Measurements from ENCODE around the gene MAG. TPM values are rescaled to one million over a fixed set of nuclear protein-coding genes. Genes with fewer than 3 reads are reported as not detected.
A peak's percentile ranks its signal among the peaks of the same experiment; 100 is the strongest.

MAG gene
- total and polyA plus RNA-seq, 9 of the 15 experiments (the other 6 are each of a cell fraction or from before 2014, with no cell fraction given) = 0.11 to 10.0 (median 1.6) TPM

DNA sequence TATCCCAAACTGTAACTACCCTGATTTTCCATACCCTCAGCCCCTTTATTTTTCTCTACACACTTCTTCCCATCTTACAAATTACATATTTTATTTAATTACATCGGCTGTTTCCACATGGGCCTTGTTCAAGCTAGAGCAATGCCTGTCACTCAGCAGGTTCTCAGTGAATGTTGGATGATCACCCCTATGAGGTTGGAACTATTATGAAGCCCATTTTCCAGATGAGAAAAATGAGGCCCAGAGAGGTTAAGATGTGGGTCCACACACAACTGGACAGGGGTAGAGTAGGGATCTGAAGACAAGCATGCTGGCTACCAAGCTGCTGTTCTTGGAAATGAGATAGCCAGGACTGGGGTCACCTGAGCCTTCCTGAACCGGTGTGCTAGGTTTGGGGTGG lies 10.0 kb downstream of the MAG start:
- Histone ChIP-seq H3K27ac (ENCODE audit: extremely low read depth, low read depth, low read length) (no peak overlapping the region), H3K4me3 (no peak overlapping the region), H3K9me3 (replicated peaks; ENCODE audit: control insufficient read depth, insufficient read depth, low read depth, low read length) (no peaks in the 10 kb centered on the region), H3K4me2 (ENCODE audit: insufficient read depth, low read length) (no peak overlapping the region), H3K9ac (ENCODE audit: insufficient read depth in 1 of 2, low read depth in 2 of 2, low read length in 2 of 2) (peak overlapping the region in 1 of 2 experiments; percentile 53; a peak in 2 of 4 replicates), H3K9me1 (ENCODE audit: control insufficient read depth, insufficient read depth, low read length) (peaks cover 9% of the 10 kb centered on the region), H4K20me1 (replicated peaks; ENCODE audit: control insufficient read depth, insufficient read depth, low read length) (no peaks in the 10 kb centered on the region), H3K4me1 (replicated peaks in 1 of 2; ENCODE audit: control insufficient read depth in 2 of 2, insufficient read depth in 2 of 2, low read length in 2 of 2) (peaks cover 57 to 67% of the 10 kb centered on the region in 2 experiments), H3K79me2 (ENCODE audit: control insufficient read depth, insufficient read depth, low read length) (no peaks in the 10 kb centered on the region), H3K27me3 (ENCODE audit: control insufficient read depth in 2 of 2, insufficient read depth in 2 of 2, low read length in 2 of 2) (no peaks in the 10 kb centered on the region; a peak in 1 of 5 replicates), H3K36me3 (ENCODE audit: control insufficient read depth, insufficient read depth, low read length) (no peaks in the 10 kb centered on the region), H2AFZ (ENCODE audit: low read depth, low read length) (no peak overlapping the region)
- in situ Hi-C loops (cut with MboI) (no loop called here), intact Hi-C loops (cut with micrococcal nuclease) (no loop called here)
- CTCF ChIA-PET (ENCODE audit: low intra/inter-chr PET ratio) = no interaction called here
- DNase-seq (ENCODE audit: extremely low read depth in 1 of 4, low spot score in 3 of 4) (no peak), FAIRE-seq (no peak), ATAC-seq (no peak)
- BruUV-seq (replicated peaks) = no TSS peak
- POLR2A ChIA-PET = interaction anchor here (1.2 kb wide), 1 partner anchor 14 kb away, joined by 3 read pairs; no protein-coding TSS in a partner anchor
- WGBS (ENCODE audit: insufficient coverage, low coverage, missing lambda C conversion rate) = 54% methylated on average over 2 of the region's 2 CpGs
- TF ChIP-seq RBM25 (IDR thresholded peaks at IDR 0.05; ENCODE audit: low read depth, low read length, severe bottlenecking) (peak; percentile 76), KDM1A (IDR thresholded peaks at IDR 0.05) (peak; percentile 60 to 84), BCOR (IDR thresholded peaks at IDR 0.05) (peak; percentile 91), PHF20 (IDR thresholded peaks at IDR 0.05; ENCODE audit: partially characterized antibody) (peak; percentile 47), ADNP (tag; IDR thresholded peaks at IDR 0.05) (peak; percentile 62)
- TF ChIP-seq, protein P1, sequence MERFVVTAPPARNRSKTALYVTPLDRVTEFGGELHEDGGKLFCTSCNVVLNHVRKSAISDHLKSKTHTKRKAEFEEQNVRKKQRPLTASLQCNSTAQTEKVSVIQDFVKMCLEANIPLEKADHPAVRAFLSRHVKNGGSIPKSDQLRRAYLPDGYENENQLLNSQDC (CRISPR knock-in tag; IDR thresholded peaks at IDR 0.05) = no peak

DNA sequence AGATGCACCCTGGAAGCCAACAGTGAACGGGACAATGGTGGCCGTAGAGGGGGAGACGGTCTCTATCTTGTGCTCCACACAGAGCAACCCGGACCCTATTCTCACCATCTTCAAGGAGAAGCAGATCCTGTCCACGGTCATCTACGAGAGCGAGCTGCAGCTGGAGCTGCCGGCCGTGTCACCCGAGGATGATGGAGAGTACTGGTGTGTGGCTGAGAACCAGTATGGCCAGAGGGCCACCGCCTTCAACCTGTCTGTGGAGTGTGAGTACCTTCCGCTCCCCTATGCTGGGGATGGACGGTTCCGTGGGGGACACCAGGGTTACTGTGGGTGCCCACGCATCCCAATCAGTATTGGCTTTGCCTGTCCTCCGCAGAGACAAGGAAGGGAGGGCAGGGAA lies 10.5 kb downstream of the MAG start:
- Histone ChIP-seq H4K20me1 (replicated peaks; ENCODE audit: control insufficient read depth, insufficient read depth, low read length) (no peaks in the 10 kb centered on the region), H3K4me3 (no peak overlapping the region), H3K4me2 (ENCODE audit: insufficient read depth, low read length) (no peak overlapping the region), H3K36me3 (ENCODE audit: control insufficient read depth, insufficient read depth, low read length) (no peaks in the 10 kb centered on the region), H3K4me1 (replicated peaks in 1 of 2; ENCODE audit: control insufficient read depth in 2 of 2, insufficient read depth in 2 of 2, low read length in 2 of 2) (peaks cover 57 to 67% of the 10 kb centered on the region in 2 experiments), H3K79me2 (ENCODE audit: control insufficient read depth, insufficient read depth, low read length) (no peaks in the 10 kb centered on the region), H3K9me3 (replicated peaks; ENCODE audit: control insufficient read depth, insufficient read depth, low read depth, low read length) (no peaks in the 10 kb centered on the region), H3K9ac (ENCODE audit: insufficient read depth in 1 of 2, low read depth in 2 of 2, low read length in 2 of 2) (peak overlapping the region in 1 of 2 experiments; percentile 53; a peak in 2 of 4 replicates), H2AFZ (ENCODE audit: low read depth, low read length) (peak overlapping the region; percentile 53), H3K9me1 (ENCODE audit: control insufficient read depth, insufficient read depth, low read length) (peaks cover 4% of the 10 kb centered on the region), H3K27ac (ENCODE audit: extremely low read depth, low read depth, low read length) (peak overlapping the region; percentile 30; the same call in 1 of the 3 replicates), H3K27me3 (ENCODE audit: control insufficient read depth in 2 of 2, insufficient read depth in 2 of 2, low read length in 2 of 2) (no peaks in the 10 kb centered on the region; a peak in 1 of 5 replicates)
- FAIRE-seq (no peak), ATAC-seq (no peak), DNase-seq (ENCODE audit: extremely low read depth in 1 of 4, low spot score in 3 of 4) (peak in 1 of 4 experiments; percentile 12)
- no peak for TF ChIP-seq TAF1 (IDR thresholded peaks at IDR 0.05; ENCODE audit: control insufficient read depth, extremely low read depth, insufficient read depth, low read length, severe bottlenecking)
- TF ChIP-seq, protein P2, sequence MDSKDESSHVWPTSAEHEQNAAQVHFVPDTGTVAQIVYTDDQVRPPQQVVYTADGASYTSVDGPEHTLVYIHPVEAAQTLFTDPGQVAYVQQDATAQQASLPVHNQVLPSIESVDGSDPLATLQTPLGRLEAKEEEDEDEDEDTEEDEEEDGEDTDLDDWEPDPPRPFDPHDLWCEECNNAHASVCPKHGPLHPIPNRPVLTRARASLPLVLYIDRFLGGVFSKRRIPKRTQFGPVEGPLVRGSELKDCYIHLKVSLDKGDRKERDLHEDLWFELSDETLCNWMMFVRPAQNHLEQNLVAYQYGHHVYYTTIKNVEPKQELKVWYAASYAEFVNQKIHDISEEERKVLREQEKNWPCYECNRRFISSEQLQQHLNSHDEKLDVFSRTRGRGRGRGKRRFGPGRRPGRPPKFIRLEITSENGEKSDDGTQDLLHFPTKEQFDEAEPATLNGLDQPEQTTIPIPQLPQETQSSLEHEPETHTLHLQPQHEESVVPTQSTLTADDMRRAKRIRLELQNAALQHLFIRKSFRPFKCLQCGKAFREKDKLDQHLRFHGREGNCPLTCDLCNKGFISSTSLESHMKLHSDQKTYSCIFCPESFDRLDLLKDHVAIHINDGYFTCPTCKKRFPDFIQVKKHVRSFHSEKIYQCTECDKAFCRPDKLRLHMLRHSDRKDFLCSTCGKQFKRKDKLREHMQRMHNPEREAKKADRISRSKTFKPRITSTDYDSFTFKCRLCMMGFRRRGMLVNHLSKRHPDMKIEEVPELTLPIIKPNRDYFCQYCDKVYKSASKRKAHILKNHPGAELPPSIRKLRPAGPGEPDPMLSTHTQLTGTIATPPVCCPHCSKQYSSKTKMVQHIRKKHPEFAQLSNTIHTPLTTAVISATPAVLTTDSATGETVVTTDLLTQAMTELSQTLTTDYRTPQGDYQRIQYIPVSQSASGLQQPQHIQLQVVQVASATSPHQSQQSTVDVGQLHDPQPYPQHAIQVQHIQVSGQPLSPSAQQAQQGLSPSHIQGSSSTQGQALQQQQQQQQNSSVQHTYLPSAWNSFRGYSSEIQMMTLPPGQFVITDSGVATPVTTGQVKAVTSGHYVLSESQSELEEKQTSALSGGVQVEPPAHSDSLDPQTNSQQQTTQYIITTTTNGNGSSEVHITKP (IDR thresholded peaks at IDR 0.05; ENCODE audit: partially characterized antibody) = peak; percentile 50
- POLR2A ChIA-PET = interaction anchor here (0.6 to 1.2 kb wide), 2 partner anchors 13 to 14 kb away, joined by 3 to 4 read pairs; no protein-coding TSS in a partner anchor
- intact Hi-C loops (cut with micrococcal nuclease) = no loop called here
- in situ Hi-C loops (cut with MboI) = no loop called here
- WGBS (ENCODE audit: insufficient coverage, low coverage, missing lambda C conversion rate) = 64% methylated on average over 15 of the region's 16 CpGs
- CTCF ChIA-PET (ENCODE audit: low intra/inter-chr PET ratio) = no interaction called here
- BruUV-seq (replicated peaks) = no TSS peak

Measured in K562 (cell line).